GM12878 (cell line): Measurements from ENCODE around the gene BBS1. TPM values are rescaled to one million over a fixed set of nuclear protein-coding genes. Genes with fewer than 3 reads are reported as not detected.

Experiments used
- ATAC-seq: fragments of 200-7000 bp; cut with Tn5 transposase; 3 replicates; pipeline ENCODE4 v1.9.1; 2020; ENCODE audit warnings: mild to moderate bottlenecking, moderate library complexity
- BruUV-seq: library from RNA; stranded (reverse); fragments of 400-500 nt; replicated peaks from 2 replicates; lab custom pipeline; 2021; lab: Mats Ljungman, UMichigan
- CTCF ChIA-PET: fragments of 300-600 bp; sonication (Branson Sonifier 250); formaldehyde crosslinking; extraction: SDS; loops from one replicate; lab custom pipeline; 2021; ENCODE audit warnings: inconsistent platforms; lab: Yijun Ruan, JAX
- POLR2A ChIA-PET: fragments of 350-600 bp; formaldehyde crosslinking; extraction: SDS; loops from one replicate; lab custom pipeline; 2021; ENCODE audit warnings: inconsistent platforms; lab: Charles Lee
- RAD21 ChIA-PET: fragments of 300-600 bp; sonication (Branson Sonifier 250); formaldehyde crosslinking; loops from one replicate; lab custom pipeline; 2023; ENCODE audit warnings: antibody characterized with exemption; ENCODE audit not compliant: unreplicated experiment; lab: Charles Lee
- SMC1A ChIA-PET: fragments of 300-600 bp; sonication (Branson Sonifier 250); formaldehyde crosslinking; loops from one replicate; lab custom pipeline; 2023; ENCODE audit not compliant: unreplicated experiment, uncharacterized antibody; lab: Charles Lee
- DNase-seq: peaks from one replicate; pipeline ENCODE4 v3.0.0-alpha.2; 2011; ENCODE audit warnings: low read depth, low spot score
- FAIRE-seq: peaks from 3 replicates; lab custom pipeline; 2011; peaks lifted over from hg19 to GRCh38; lab: Jason Lieb, UNC
- H2AFZ ChIP-seq: 2 replicates; pipeline ENCODE4 v1.6.0; 2011; ENCODE audit warnings: low read depth, low read length, control low read depth; ENCODE audit not compliant: control insufficient read depth
- H3K27ac ChIP-seq: 2 replicates; pipeline ENCODE4 v1.5.1; 2011; ENCODE audit warnings: control low read depth; ENCODE audit not compliant: control insufficient read depth, insufficient read depth
- H3K27me3 ChIP-seq, 2 experiments: replicated peaks in 1 of 2; 2 replicates each; pipeline versions ENCODE4 v1.6.0 to v1.6.1; 2011; ENCODE audit warnings: low read length in 1 of 2; ENCODE audit not compliant: control insufficient read depth in 2 of 2, insufficient read depth in 2 of 2
- H3K36me3 ChIP-seq, 2 experiments: 2 replicates each; pipeline ENCODE4 v1.5.1; 2011; ENCODE audit warnings: low read length in 1 of 2; ENCODE audit not compliant: control insufficient read depth in 2 of 2, insufficient read depth in 2 of 2
- H3K4me1 ChIP-seq: 2 replicates; pipeline ENCODE4 v1.6.1; 2011; ENCODE audit warnings: mild to moderate bottlenecking, low read length, moderate library complexity, mixed read lengths; ENCODE audit not compliant: control insufficient read depth, insufficient read depth
- H3K4me2 ChIP-seq: 2 replicates; pipeline ENCODE4 v1.6.0; 2011; ENCODE audit warnings: control low read depth; ENCODE audit not compliant: control insufficient read depth, insufficient read depth
- H3K4me3 ChIP-seq: fragments of 200-600 bp; sonication (generic); 2 replicates; pipeline ENCODE4 v1.5.1; 2016
- H3K79me2 ChIP-seq: 2 replicates; pipeline ENCODE4 v1.6.0; 2011; ENCODE audit warnings: low read length; ENCODE audit not compliant: control insufficient read depth, insufficient read depth
- H3K9ac ChIP-seq: 2 replicates; pipeline ENCODE4 v1.8.0; 2011; ENCODE audit warnings: low read length, control low read depth, mixed read lengths; ENCODE audit not compliant: control insufficient read depth, insufficient read depth
- H3K9me3 ChIP-seq: replicated peaks from 3 replicates; pipeline ENCODE4 v1.5.1; 2011; ENCODE audit warnings: mild to moderate bottlenecking, low read length; ENCODE audit not compliant: control insufficient read depth, insufficient read depth
- H4K20me1 ChIP-seq: 2 replicates; pipeline ENCODE4 v1.6.0; 2011; ENCODE audit not compliant: control insufficient read depth, insufficient read depth
- BRCA1 ChIP-seq: IDR thresholded peaks from 2 replicates; pipeline ENCODE4 v1.6.1; 2011; ENCODE audit warnings: low read depth, low read length, improper control_type of control experiment
- CEBPZ ChIP-seq: fragments of 150-350 bp; IDR thresholded peaks from 2 replicates; pipeline ENCODE4 v1.6.1; 2016; ENCODE audit warnings: low read depth, low read length
- GABPA ChIP-seq: IDR thresholded peaks from 2 replicates; pipeline ENCODE4 v1.6.1; 2014; ENCODE audit warnings: antibody characterized with exemption, low read depth, mild to moderate bottlenecking, inconsistent platforms
- KAT2A ChIP-seq: conservative IDR thresholded peaks from 2 replicates; pipeline ENCODE4 v1.6.1; 2011; ENCODE audit warnings: low read depth, low read length; ENCODE audit not compliant: control insufficient read depth
- KDM1A ChIP-seq: fragments of 200-600 bp; sonication (generic); IDR thresholded peaks from 2 replicates; pipeline ENCODE4 v1.6.1; 2016; ENCODE audit warnings: borderline replicate concordance
- KLF5 ChIP-seq: fragments of 450-650 bp; IDR thresholded peaks from 2 replicates; pipeline ENCODE4 v1.6.1; 2014; ENCODE audit warnings: mild to moderate bottlenecking; ENCODE audit not compliant: partially characterized antibody
- NRF1 ChIP-seq: conservative IDR thresholded peaks from 2 replicates; pipeline ENCODE4 v1.6.1; 2011; ENCODE audit warnings: mild to moderate bottlenecking, low read depth, low read length, improper control_type of control experiment
- RCOR1 ChIP-seq: conservative IDR thresholded peaks from 2 replicates; pipeline ENCODE4 v1.6.1; 2012; ENCODE audit warnings: low read depth, low read length, improper control_type of control experiment
- RELB ChIP-seq: fragments of 450-650 bp; IDR thresholded peaks from 2 replicates; pipeline ENCODE4 v1.6.1; 2017; ENCODE audit warnings: low read depth, mild to moderate bottlenecking, moderate library complexity
- REST ChIP-seq: IDR thresholded peaks from 2 replicates; pipeline ENCODE4 v1.6.1; 2012; ENCODE audit warnings: mild to moderate bottlenecking, low read depth, low read length
- SREBF1 ChIP-seq: IDR thresholded peaks from 2 replicates; pipeline ENCODE4 v1.6.1; 2012; ENCODE audit warnings: mild to moderate bottlenecking, low read length
- ZBTB11 ChIP-seq: fragments of 450-650 bp; formaldehyde crosslinking; IDR thresholded peaks from 2 replicates; pipeline ENCODE4 v1.5.0; 2022; ENCODE audit warnings: mild to moderate bottlenecking, missing genetic modification characterization
- ZNF207 ChIP-seq: fragments of 450-650 bp; IDR thresholded peaks from 2 replicates; pipeline ENCODE4 v1.6.1; 2014; ENCODE audit warnings: antibody characterized with exemption, mild to moderate bottlenecking, borderline replicate concordance
- WGBS: methylation state at CpG from one replicate; pipeline ENCODE4 v1.1.6; 2016; ENCODE audit warnings: low lambda C conversion rate; ENCODE audit not compliant: insufficient replicate concordance, insufficient coverage; ENCODE audit errors: missing lambda C conversion rate; 5-methylcytosine and 5-hydroxymethylcytosine counted together
- in situ Hi-C: fragments of 300-500 bp; cut with MboI; formaldehyde crosslinking; loops from 9 replicates; pipeline ENCODE4 v1.14.3; 2018; ENCODE audit warnings: mixed read lengths
- intact Hi-C: fragments of 100-400 bp; cut with micrococcal nuclease; formaldehyde crosslinking; loops from one replicate; pipeline ENCODE4 v1.14.2; 2022; ENCODE audit not compliant: unreplicated experiment
- polyA plus RNA-seq, 11 experiments: library from polyadenylated mRNA; depleted of rRNA in 4 of 11; unstranded in 6 of 11; stranded (reverse) in 5 of 11; fragments of >200 nt; fragmentation: Nextera tagmentation in 4 of 11; fragmentation: Illumina TruSeq in 1 of 11; extraction: Ambion mirVana in 4 of 11; extraction: Trizol in 1 of 11; gene quantifications; 1 replicate in 1 of 11; 2 replicates in 10 of 11; pipeline versions ENCODE4 v1.2.1 to v1.2.3, GENCODE V29; 2011 to 2016; ENCODE audit warnings: inconsistent platforms in 2 of 11, missing spikeins in 2 of 11, low read depth in 1 of 11
- total RNA-seq, 4 experiments: library from RNA; depleted of rRNA in 3 of 4; stranded (reverse); fragments of >200 nt in 3 of 4; fragmentation: Illumina TruSeq in 1 of 4; extraction: Trizol in 1 of 4; gene quantifications; 2 replicates each; pipeline versions ENCODE4 v1.2.1 to v1.2.3, GENCODE V29; 2013 to 2021

Gene BBS1
- total and polyA plus RNA-seq, 10 of the 15 experiments (the other 5 are each of a cell fraction or from before 2014, with no cell fraction given): 2.5 to 14.7 (median 8.7) TPM

GRCh38 chr11:66554602-66555001, 44.2 kb downstream of the BBS1 start:
- no peaks in the 10 kb centered on the region for H3K36me3 ChIP-seq
- H2AFZ ChIP-seq: no peak overlapping the region
- ATAC-seq: no peak
- RAD21 ChIA-PET: no interaction called here
- no peaks in the 10 kb centered on the region for H3K79me2 ChIP-seq
- no peak for FAIRE-seq
- SMC1A ChIA-PET: no interaction called here
- in situ Hi-C loops: no loop called here
- no peaks in the 10 kb centered on the region for H4K20me1 ChIP-seq
- H3K4me1 ChIP-seq: no peaks in the 10 kb centered on the region
- H3K9ac ChIP-seq: no peak overlapping the region
- WGBS: 23% methylated on average over 5 of the region's 5 CpGs
- POLR2A ChIA-PET: no interaction called here
- no peaks in the 10 kb centered on the region for H3K9me3 ChIP-seq
- no peak overlapping the region for H3K27ac ChIP-seq
- CTCF ChIA-PET: interaction anchor here (0.9 kb wide), 1 partner anchor 25 kb away, joined by 4 read pairs; no protein-coding TSS in a partner anchor
- intact Hi-C loops: no loop called here
- no peaks in the 10 kb centered on the region for H3K27me3 ChIP-seq
- no peak for DNase-seq
- no peak overlapping the region for H3K4me3 ChIP-seq
- H3K4me2 ChIP-seq: no peak overlapping the region
- BruUV-seq: no TSS peak
- TF ChIP-seq NRF1 (no peak), RELB (no peak), KLF5 (no peak), CEBPZ (no peak), ZBTB11 (CRISPR knock-in tag) (no peak), BRCA1 (no peak), KDM1A (no peak), ZNF207 (no peak), GABPA (no peak), REST (no peak), KAT2A (no peak), SREBF1 (no peak), RCOR1 (no peak)
